Thyroid gland (tissue), 4 donors: ENCODE results near the gene NPPC.

Source experiments
- POLR2A ChIP-seq, 2 donors: fragments of 450-650 bp; IDR thresholded peaks; one replicate each; pipeline ENCODE4 v1.6.1; 2017; ENCODE audit warnings: antibody characterized with exemption in 2 of 2, mild to moderate bottlenecking in 2 of 2, moderate library complexity in 1 of 2
- TF ChIP-seq, protein P1 (sequence below), 6 experiments: fragments of 200-600 bp in 3 of 6; fragments of 450-650 bp in 3 of 6; sonication (generic) in 3 of 6; IDR thresholded peaks; one replicate each; pipeline ENCODE4 v1.5.1; 2016 to 2019; ENCODE audit warnings: antibody characterized with exemption in 6 of 6, mild to moderate bottlenecking in 2 of 6, inconsistent platforms in 1 of 6, moderate library complexity in 1 of 6

DNA sequence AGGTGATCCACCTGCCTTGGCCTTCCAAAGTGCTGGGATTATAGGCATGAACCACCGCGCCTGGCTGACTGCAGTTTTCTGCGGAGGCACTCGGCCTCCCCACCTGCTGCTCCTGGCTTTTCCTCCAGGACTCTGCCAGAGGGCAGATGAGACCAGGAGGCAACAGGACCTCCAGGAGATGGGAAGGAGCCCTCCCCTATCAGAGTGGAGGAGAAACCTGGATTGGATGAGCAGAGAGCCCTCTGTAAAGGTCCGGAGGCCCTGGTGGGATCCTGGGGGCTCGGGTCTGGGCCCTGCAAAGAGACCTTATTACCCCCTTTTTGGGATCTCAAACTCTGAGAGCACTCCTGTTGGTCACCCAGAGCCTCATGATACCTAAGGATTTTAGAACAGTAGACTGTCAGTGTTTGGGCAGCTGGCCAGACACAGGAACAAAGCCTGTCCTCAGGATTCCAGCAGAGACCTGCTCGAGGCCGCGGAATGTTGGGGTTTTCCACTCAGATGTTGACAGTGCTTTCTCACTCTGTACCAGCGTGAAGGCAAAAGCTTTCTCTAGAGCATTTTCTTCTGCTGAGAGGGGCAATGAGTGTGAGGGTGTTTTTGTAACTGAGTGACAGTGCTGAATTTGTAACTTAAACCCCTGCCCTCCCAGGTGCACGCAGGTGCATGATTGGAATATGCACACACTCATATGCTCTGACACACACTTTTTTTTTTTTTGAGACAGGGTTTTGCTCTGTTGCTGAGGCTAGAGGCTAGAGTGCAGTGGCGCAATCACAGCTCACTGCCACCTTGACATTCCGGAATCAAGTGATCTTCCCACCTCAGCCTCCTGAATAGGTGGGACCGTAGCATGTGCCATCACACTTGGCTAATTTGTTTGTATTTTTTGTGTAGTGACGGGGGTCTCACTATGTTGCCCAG, 48.4 kb downstream of the NPPC start:
- no peak for TF ChIP-seq POLR2A (IDR thresholded peaks at IDR 0.05)
- TF ChIP-seq, protein P1, sequence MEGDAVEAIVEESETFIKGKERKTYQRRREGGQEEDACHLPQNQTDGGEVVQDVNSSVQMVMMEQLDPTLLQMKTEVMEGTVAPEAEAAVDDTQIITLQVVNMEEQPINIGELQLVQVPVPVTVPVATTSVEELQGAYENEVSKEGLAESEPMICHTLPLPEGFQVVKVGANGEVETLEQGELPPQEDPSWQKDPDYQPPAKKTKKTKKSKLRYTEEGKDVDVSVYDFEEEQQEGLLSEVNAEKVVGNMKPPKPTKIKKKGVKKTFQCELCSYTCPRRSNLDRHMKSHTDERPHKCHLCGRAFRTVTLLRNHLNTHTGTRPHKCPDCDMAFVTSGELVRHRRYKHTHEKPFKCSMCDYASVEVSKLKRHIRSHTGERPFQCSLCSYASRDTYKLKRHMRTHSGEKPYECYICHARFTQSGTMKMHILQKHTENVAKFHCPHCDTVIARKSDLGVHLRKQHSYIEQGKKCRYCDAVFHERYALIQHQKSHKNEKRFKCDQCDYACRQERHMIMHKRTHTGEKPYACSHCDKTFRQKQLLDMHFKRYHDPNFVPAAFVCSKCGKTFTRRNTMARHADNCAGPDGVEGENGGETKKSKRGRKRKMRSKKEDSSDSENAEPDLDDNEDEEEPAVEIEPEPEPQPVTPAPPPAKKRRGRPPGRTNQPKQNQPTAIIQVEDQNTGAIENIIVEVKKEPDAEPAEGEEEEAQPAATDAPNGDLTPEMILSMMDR (IDR thresholded peaks at IDR 0.05), result no peak
